GM08714 (cell line): Measurements from ENCODE around the gene MTHFR.

Experiments used
- H3K4me3 ChIP-seq: fragments of 200-500 bp; sonication (Bioruptor generic); 2 replicates; pipeline ENCODE4 v1.5.1; 2014; ENCODE audit warnings: mild to moderate bottlenecking, low read length, inconsistent platforms
- ZNF274 ChIP-seq: IDR thresholded peaks from 2 replicates; pipeline ENCODE4 v1.6.1; 2012; ENCODE audit warnings: mild to moderate bottlenecking, low read depth, low read length

Gene MTHFR

DNA sequence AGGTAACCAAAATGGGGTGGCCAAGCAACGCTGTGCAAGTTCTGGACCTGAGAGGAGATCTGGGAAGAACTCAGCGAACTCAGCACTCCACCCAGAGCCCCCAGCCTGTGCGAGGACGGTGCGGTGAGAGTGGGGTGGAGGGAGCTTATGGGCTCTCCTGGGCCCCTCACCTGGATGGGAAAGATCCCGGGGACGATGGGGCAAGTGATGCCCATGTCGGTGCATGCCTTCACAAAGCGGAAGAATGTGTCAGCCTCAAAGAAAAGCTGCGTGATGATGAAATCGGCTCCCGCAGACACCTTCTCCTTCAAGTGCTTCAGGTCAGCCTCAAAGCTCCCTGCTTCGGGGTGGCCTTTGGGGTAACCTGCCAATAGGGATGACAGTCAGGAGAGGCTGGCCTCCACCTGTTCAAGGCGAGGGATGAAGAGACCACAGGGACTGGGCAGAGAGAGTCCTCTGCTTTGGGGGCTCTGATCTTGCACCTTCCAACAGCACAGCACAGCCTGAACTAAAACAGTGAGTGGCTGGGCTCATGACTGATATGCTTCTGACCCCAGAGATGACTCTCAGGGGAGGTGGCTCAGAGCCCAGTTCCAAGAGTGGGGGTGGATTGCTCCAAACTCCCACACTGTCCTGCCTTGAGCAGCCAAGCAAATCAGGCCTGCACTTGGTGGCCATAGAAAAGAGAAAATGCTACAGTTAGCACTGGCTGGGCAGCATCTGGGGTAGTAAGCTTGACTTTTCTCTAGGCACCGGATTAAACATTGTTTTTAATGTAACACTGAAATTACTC, 9.5 kb downstream of the MTHFR start:
- TF ChIP-seq ZNF274 = no peak

DNA sequence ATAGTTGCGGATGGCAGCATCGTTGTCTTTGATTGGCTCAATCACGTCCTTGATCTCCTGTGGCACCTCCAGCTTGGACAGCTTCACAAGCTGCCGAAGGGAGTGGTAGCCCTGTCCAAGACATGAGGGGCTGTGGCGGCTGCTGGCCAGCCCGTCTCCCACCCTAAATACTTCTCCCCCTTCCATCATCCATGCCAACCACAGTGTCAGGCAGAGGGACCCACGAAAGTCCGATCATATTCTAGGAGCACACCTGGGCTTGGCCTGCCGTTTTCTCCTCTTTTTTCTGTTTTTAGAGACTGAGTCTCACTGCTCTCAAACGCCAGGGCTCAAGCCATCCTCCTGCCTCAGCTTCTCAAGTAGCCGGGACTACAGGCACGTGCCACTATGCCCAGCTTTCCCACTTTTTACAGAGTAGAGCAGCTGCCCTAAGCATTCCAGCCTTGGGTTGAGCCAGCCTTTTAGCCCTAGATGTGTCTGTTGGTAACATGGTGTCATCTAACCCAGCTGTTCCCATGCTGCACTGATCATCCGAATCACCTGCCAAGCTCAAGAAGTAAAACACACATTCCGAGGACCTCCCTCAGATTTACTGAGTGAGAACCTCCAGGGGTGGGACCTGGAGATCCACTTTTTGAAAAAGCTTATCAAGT, 10.4 kb downstream of the MTHFR start:
- TF ChIP-seq ZNF274 = no peak
- no peak overlapping the region for H3K4me3 ChIP-seq

More for the DNA sequence above, 9.5 kb downstream of the MTHFR start:
- H3K4me3 ChIP-seq = no peak overlapping the region

DNA sequence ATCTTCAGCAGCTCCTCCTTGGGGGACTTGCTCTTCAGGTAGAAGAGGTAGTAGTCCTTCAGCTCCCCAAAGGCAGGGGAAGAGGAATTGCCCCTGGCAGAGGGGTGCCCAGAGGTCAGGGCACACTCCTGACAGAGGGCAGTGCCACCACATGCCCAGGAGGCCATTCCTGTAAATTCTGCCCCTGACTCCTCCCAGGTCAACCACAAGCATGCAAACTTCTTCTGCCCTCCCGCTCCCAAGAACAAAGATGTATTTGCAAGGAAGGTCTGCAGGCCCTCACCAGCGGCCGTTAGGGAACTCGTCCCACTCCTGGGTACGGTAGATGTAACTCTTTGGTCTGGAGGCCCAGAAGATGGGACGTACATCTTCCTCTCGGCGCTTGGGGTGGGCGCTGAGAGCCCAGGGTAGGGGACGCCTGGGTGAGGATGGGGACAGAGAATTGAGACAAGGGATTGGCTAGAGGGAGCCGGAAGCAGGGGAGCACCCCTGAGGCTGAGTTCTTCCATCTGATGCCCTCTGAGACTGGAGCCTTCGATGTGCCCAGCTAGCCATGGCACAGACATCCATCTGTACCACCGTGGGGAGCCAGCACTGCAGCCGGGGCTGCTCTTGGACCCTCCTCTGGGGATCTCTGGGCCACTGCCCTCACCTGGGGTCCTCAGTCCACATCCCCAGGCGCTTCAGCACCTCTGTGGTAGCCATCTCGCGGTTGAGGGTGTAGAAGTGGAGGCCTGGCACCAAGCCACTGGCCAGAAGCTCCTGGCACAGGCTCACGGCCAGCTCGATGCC, 11.1 kb downstream of the MTHFR start:
- no peak for TF ChIP-seq ZNF274

DNA sequence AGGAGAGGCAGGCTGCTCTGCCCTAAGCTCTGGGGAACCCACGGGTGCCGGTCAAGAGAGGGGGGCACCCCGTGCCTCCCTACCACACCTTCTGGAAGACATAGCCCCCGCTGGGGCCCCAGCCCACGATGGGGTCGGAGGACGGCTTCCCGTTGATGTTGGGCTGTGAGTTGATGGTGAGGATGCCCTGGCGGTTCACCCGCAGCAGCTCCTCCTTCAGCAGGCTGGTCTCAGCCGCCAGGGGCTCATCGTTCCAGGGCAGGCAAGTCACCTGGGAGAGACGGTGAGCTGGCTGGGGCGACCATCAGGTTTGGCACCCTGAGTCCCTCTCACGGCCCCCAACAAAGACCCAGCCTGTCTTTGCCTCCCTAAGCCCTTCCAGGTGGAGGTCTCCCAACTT, 11.9 kb downstream of the MTHFR start:
- no peak for TF ChIP-seq ZNF274
- H3K4me3 ChIP-seq = no peak overlapping the region

More for the DNA sequence above, 11.1 kb downstream of the MTHFR start:
- no peak overlapping the region for H3K4me3 ChIP-seq

DNA sequence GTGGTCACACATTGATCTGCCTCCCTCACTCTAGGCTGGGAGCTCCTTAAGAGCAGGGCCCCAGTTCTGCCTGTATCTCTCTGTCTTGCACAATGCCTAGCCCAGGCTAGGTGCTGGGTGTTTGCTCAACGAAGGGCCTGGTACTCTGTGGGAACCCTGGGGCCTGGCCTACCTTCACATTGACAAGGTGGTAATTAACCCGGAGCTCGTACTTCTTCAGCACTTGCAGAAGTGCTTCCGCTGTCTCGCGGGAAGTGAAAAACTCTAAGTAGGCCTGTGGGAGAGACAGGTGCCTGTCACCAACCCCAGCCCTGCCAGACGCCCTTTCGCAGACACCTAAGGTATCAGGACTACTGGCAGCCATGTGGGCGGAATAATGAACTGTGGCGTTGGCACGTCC, 13.7 kb downstream of the MTHFR start:
- TF ChIP-seq ZNF274 = no peak
- H3K4me3 ChIP-seq = no peak overlapping the region

DNA sequence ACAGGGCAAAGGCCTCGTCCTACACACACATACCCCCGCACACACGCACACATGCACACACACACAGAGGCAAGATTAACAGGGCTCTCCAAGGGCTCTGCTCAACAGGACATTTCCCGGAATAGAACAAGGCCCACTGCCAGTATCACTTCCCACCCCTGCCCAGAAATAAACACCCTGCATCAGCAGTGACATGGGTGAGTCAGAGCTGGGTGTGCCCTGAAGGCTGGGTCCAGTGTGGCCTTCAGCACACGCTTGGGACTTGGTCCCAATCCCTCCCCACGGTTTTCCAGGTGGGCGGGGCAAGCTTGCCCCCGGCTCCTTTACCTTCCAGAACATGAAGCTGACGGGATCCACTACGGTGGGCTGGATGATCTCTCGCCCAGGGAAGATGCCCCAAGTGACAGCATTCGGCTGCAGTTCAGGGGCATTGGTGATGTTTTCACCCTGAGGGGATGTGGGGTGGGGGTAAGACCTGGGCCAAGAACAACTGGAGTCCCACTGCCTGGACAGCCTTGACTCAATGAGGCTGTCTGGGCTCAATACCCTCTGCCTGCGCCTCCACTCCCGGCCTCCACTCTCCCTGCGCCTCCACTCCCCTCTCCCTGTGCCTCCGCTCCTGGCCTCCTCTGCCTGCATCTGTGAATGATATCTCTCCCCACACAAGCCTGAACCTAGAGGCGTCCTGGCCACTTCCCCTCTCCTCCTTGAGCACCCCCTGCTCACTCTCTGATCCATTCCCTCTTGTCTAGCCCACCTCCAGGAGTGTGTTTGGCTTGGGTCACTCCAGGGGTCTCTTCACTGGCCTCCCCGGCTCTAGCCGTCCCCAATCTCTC, 14.7 kb downstream of the MTHFR start:
- no peak overlapping the region for H3K4me3 ChIP-seq
- TF ChIP-seq ZNF274 = no peak

DNA sequence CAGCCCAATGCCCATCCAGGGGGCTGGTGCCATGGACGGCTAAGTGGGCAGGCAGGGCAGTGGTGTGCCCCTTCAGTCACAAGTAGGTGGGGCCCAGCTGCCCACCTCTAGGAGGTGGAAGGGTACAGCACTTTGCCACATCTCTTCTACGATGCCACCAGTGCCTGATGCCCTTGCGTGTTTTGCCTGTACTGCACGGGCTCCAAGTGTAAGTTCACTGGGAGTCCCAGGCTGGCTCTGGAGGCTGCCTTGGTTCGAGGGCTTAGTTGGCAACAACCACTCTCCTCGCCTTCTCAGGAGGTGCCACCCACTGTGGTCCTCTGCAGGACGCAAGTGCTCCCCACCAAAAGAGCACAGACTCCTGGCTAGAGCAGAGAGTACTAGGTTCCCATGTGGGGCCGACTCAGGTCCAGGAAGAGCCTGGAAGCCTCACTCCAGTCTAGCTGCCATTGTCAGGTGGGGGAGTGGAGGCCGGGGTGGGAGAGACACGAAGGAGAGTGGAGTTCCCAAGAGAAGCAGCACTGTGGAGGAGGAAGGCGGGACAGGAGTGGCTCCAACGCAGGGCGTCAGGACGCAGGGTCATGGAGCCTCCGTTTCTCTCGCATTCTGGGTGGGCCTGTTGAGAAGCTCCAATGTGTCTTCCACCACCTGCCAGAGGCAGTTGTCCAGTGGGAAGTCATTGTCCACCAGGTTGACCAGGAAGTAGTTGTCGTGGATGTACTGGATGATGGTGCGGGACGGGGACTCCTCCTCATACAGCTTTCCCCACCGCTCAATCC, 15.5 kb downstream of the MTHFR start:
- no peak overlapping the region for H3K4me3 ChIP-seq
- TF ChIP-seq ZNF274 = no peak

DNA sequence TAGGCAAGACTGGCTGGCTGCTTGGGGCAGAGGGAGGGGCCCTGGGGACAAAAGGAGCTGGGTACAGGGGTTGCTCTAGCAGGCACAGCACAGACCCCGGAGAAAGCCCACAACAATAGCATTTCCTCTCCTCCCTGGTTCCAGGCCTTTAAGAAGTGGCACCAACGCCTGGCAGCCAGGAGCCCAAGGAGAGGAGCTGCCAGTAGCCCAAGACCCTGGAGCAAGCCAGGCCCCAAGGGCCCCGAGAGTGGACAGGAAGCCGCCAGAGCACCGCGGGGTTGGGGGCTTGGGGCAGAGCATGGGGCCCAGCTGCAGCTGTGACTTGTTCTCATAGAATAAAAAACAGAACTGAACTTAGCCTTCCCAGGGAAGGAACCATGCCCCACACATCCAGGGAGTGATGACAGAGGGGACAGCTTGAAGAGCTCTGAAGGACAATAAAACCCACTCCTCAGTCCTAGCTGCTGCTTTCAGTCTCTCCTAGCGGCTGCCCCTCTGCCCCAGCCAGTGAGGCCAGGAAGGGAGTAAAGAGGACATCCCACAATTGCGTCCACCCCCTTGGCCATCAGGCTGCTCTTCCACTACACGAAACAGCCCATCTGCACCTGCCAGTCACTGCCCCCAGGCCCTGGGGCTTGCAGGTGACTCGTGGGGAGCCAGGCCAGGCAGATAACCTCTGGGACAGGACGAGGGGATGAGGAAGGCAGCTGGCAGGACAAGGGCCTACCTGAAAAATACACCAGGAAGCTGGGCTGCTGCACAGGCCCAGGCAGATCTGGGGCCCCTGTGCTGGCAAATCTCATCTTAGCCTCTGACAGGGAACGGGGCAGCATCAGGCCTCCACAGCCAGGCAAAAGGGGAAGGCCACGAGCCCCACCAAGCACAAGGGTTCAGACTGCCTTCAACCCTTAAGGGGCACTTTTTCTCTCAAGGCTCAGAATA, 16.4 kb downstream of the MTHFR start:
- H3K4me3 ChIP-seq = no peak overlapping the region
- no peak for TF ChIP-seq ZNF274

DNA sequence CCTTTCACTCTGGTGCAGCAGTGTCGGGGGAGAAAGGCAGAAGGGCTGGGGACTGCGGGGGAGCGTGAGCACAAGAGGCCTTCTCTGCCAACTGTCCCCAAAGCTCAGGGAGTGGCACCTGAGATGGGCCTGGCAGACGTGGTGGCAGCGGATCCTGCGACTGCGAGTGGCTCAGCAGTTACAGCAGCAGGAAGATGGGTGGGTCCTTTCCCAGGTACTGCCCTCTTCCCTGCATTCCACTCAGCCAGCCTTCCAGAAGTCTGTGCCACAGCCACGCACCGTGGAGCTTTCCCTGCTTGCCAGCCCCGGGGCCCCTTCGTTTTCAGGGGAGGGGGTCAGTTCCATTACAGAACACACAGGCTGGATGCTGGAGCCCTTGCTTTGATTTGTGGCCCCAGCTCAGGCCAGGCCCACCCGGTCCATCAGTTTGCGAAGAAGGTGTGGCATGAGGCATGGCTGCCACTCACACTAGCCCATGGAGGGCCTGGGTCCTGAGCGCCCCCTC, 17.2 kb downstream of the MTHFR start:
- H3K4me3 ChIP-seq = no peak overlapping the region
- no peak for TF ChIP-seq ZNF274

DNA sequence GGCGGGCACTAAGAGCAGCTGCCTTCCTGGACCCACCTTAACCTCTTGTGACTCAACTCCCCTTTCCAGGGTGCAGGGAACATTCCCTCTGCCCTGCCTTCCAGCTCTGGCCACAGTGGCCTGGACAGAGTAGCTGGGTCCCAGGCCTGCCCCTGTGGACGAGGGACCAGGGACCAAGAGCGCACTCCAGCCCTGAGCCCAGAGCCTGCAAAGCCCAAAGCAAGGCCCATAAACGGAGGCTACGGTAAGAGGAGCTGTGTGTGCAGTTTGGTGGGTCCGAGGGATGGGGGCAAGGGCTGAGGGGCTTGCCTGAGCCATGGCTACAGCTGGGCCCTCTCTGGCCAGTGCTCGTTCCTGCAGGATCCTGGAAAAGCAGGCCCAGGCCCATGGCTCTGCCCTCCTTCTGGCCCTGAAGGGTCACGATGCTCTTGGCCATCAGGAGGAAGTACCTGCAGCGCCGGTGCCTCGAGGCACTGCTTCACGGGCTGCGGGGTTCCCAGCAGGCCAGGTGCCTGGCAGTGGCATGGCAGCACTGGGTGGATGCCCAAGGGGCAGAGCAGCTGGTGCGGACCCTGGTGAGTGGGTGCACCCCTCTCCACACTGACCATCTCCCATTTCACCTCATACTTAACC, 17.8 kb downstream of the MTHFR start:
- no peak overlapping the region for H3K4me3 ChIP-seq
- TF ChIP-seq ZNF274 = no peak

DNA sequence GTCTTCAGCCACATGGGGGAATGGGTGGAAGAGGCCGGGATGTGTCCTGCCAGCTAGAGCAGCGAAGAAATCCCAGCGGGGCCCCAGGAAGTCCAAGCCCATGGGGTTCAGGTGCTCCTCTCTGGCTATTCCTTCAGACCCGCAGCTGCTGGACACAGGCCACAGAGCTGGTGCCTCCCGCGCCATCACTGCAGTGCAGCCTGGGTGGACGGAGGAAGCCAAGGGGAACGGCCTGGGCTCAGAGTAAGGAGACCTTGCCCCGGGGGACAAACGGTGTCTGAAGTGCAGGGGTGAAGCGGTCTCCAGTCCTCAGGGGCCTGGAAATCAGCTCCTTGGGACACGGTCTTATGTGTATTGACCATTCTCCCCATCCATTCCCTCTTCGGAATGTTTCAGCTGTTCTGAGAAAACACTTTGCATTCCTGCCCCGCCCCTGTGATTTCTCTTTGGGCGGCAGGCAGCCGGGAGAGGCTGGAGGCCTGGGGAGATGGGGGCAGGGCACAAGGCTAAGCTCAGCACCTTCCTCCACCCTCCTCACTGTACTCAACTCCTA, 18.4 kb downstream of the MTHFR start:
- TF ChIP-seq ZNF274 = no peak
- H3K4me3 ChIP-seq = no peak overlapping the region

DNA sequence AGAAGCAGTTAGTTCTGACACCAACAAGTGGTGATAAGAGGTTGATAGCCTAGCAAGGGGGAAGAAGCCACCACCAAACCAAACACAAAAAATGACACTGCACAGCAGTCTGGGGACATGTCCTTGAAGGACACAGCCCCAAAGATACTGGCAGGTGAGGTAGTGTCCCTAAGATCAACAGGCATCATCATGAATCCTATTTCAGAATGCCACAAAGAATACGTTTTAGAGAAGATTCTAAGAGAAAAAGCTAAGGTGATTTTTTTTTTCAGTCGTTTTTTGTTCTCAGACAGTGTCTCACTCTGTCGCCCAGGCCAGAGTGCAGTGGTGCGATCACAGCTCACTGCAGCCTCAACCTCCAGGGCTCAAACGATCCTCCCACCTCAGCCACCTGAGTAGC, 19.6 kb downstream of the MTHFR start:
- H3K4me3 ChIP-seq = no peak overlapping the region
- no peak for TF ChIP-seq ZNF274
